Measurements from ENCODE around the gene ENPP3.

The ENPP3 gene

DNA sequence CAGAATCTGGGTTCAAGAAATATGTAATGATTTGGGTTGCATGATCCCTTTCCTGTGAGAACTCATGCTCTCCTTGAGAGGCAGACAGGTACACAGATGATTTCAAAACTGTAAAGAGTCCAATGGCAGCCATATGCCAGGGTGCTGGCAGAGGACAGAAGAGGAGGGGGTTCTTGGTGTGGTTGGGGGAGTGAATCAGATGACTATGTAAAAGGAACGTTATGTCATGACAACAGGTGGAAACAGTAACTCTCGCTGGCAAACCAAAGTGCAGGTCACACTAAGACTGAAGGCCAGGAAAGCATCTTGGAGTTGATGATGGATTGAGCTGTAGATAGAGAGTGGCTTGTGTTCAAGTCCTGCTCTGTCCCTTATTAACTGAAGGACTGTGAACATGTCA is 43.8 kb downstream of the ENPP3 start:
- Histone ChIP-seq H3K4me2 (ENCODE audit: low read length) (no peak overlapping the region), H3K56ac (ENCODE audit: low read length) (no peak overlapping the region), H3K79me2 (ENCODE audit: control insufficient read depth, insufficient read depth, low read length) (no peaks in the 10 kb centered on the region), H3K4me3 (ENCODE audit: low read length) (no peak overlapping the region), H3K4ac (ENCODE audit: low read depth, low read length) (no peak overlapping the region), H3K9ac (ENCODE audit: low read length) (no peak overlapping the region), H2AK5ac (ENCODE audit: low read length) (no peak overlapping the region), H2BK15ac (replicated peaks; ENCODE audit: low read depth) (no peak overlapping the region), H3K23ac (ENCODE audit: low read length) (no peak overlapping the region), H4K8ac (ENCODE audit: low read depth, low read length) (no peak overlapping the region), H3K27ac (ENCODE audit: low read depth, low read length) (no peak overlapping the region), H3K4me1 (ENCODE audit: control insufficient read depth, low read depth, low read length) (no peaks in the 10 kb centered on the region), H4K5ac (ENCODE audit: low read length) (no peak overlapping the region), H3K18ac (ENCODE audit: low read length) (no peak overlapping the region), H2BK120ac (ENCODE audit: low read depth, low read length) (no peak overlapping the region), H3K27me3 (ENCODE audit: insufficient read depth, low read length, poor library complexity) (no peaks in the 10 kb centered on the region), H3K79me1 (ENCODE audit: low read length) (no peaks in the 10 kb centered on the region), H2BK5ac (ENCODE audit: low read length) (no peak overlapping the region), H3K36me3 (ENCODE audit: control insufficient read depth, insufficient read depth, low read length) (no peaks in the 10 kb centered on the region)
- DNase-seq = no peak
- no CpG with 5 or more reads among the region's 2 CpGs for WGBS (ENCODE audit: extremely low coverage, insufficient coverage, low lambda C conversion rate)

DNA sequence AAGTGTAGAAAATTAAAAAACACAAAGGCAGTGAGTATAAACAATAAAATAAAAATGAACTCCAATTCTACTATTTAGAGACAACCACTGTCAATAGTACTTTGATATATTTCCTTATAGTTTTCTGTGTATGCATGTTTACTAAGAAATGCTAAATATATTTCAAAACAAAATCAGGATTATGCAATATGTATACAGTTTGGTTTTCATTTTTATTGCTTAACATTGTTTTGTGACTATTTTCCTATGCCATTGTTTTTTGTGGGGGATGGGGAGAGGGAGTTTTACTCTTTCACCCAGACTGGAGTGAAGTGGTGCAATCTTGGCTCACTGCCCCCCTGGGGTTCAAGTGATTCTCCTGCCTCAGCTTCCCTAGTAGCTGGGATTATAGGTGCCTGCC is 44.5 kb downstream of the ENPP3 start:
- Histone ChIP-seq H2BK120ac (ENCODE audit: low read depth, low read length) (no peak overlapping the region), H3K79me1 (ENCODE audit: low read length) (no peaks in the 10 kb centered on the region), H3K4me2 (ENCODE audit: low read length) (no peak overlapping the region), H4K5ac (ENCODE audit: low read length) (no peak overlapping the region), H3K23ac (ENCODE audit: low read length) (no peak overlapping the region), H3K4me3 (ENCODE audit: low read length) (no peak overlapping the region), H3K9ac (ENCODE audit: low read length) (no peak overlapping the region), H4K8ac (ENCODE audit: low read depth, low read length) (no peak overlapping the region), H3K79me2 (ENCODE audit: control insufficient read depth, insufficient read depth, low read length) (no peaks in the 10 kb centered on the region), H3K27ac (ENCODE audit: low read depth, low read length) (no peak overlapping the region), H3K18ac (ENCODE audit: low read length) (no peak overlapping the region), H2BK15ac (replicated peaks; ENCODE audit: low read depth) (no peak overlapping the region), H3K36me3 (ENCODE audit: control insufficient read depth, insufficient read depth, low read length) (no peaks in the 10 kb centered on the region), H2AK5ac (ENCODE audit: low read length) (no peak overlapping the region), H3K56ac (ENCODE audit: low read length) (no peak overlapping the region), H3K27me3 (ENCODE audit: insufficient read depth, low read length, poor library complexity) (no peaks in the 10 kb centered on the region), H3K4ac (ENCODE audit: low read depth, low read length) (no peak overlapping the region), H3K4me1 (ENCODE audit: control insufficient read depth, low read depth, low read length) (no peaks in the 10 kb centered on the region), H2BK5ac (ENCODE audit: low read length) (no peak overlapping the region)
- no peak for DNase-seq

DNA sequence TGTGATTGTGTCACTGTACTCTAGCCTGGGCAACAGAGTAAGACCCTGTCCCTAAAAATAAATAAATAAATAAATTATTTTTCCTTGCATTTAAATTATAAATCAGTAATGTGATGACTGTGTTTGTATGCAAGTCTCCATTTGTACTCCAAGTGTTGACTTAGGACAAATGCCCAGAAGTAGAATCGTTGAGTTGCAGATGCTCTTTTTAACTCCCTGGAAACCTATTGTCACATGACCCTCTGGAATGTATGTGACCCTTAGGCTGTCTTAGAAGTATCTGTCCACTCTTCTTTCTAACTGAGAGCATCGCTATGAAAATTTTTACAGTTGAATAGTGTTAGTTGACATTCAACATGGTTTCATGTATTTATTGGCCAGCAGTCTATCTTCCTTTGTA is 45.3 kb downstream of the ENPP3 start:
- Histone ChIP-seq H3K23ac (ENCODE audit: low read length) (no peak overlapping the region), H3K36me3 (ENCODE audit: control insufficient read depth, insufficient read depth, low read length) (no peaks in the 10 kb centered on the region), H3K79me2 (ENCODE audit: control insufficient read depth, insufficient read depth, low read length) (no peaks in the 10 kb centered on the region), H3K4me1 (ENCODE audit: control insufficient read depth, low read depth, low read length) (no peaks in the 10 kb centered on the region), H3K27me3 (ENCODE audit: insufficient read depth, low read length, poor library complexity) (no peaks in the 10 kb centered on the region), H3K9ac (ENCODE audit: low read length) (no peak overlapping the region), H3K56ac (ENCODE audit: low read length) (no peak overlapping the region), H3K4me3 (ENCODE audit: low read length) (no peak overlapping the region), H3K27ac (ENCODE audit: low read depth, low read length) (no peak overlapping the region), H2AK5ac (ENCODE audit: low read length) (no peak overlapping the region), H2BK120ac (ENCODE audit: low read depth, low read length) (no peak overlapping the region), H3K79me1 (ENCODE audit: low read length) (no peaks in the 10 kb centered on the region), H4K8ac (ENCODE audit: low read depth, low read length) (no peak overlapping the region), H3K18ac (ENCODE audit: low read length) (no peak overlapping the region), H2BK15ac (replicated peaks; ENCODE audit: low read depth) (no peak overlapping the region), H2BK5ac (ENCODE audit: low read length) (no peak overlapping the region), H4K5ac (ENCODE audit: low read length) (no peak overlapping the region), H3K4ac (ENCODE audit: low read depth, low read length) (no peak overlapping the region), H3K4me2 (ENCODE audit: low read length) (no peak overlapping the region)
- no CpG with 5 or more reads among the region's 2 CpGs for WGBS (ENCODE audit: extremely low coverage, insufficient coverage, low lambda C conversion rate)
- DNase-seq = no peak

DNA sequence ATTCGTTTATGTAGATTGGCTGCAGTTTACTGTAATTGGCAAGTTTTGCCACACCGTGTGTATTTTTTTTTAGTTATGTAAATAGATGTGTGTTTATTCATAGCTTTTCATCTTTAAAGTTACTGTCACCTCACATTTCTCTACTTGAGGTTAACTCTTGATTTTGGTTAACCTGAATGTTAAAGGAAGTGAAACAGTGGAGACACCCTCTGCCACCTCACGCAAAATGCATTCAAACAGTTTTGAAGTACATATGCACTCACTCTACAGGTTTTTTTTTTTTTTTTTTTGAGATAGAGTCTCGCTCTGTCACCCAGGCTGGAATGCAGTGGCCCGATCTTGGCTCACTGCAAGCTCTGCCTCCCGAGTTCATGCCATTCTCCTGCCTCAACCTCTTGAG is 46.4 kb downstream of the ENPP3 start:
- Histone ChIP-seq H3K23ac (ENCODE audit: low read length) (no peak overlapping the region), H2BK5ac (ENCODE audit: low read length) (no peak overlapping the region), H3K9ac (ENCODE audit: low read length) (no peak overlapping the region), H2BK120ac (ENCODE audit: low read depth, low read length) (no peak overlapping the region), H4K5ac (ENCODE audit: low read length) (no peak overlapping the region), H3K4me1 (ENCODE audit: control insufficient read depth, low read depth, low read length) (no peaks in the 10 kb centered on the region), H4K8ac (ENCODE audit: low read depth, low read length) (no peak overlapping the region), H3K27ac (ENCODE audit: low read depth, low read length) (no peak overlapping the region), H3K36me3 (ENCODE audit: control insufficient read depth, insufficient read depth, low read length) (no peaks in the 10 kb centered on the region), H3K79me2 (ENCODE audit: control insufficient read depth, insufficient read depth, low read length) (no peaks in the 10 kb centered on the region), H3K4ac (ENCODE audit: low read depth, low read length) (no peak overlapping the region), H2AK5ac (ENCODE audit: low read length) (no peak overlapping the region), H2BK15ac (replicated peaks; ENCODE audit: low read depth) (no peak overlapping the region), H3K27me3 (ENCODE audit: insufficient read depth, low read length, poor library complexity) (no peaks in the 10 kb centered on the region), H3K4me2 (ENCODE audit: low read length) (no peak overlapping the region), H3K4me3 (ENCODE audit: low read length) (no peak overlapping the region), H3K79me1 (ENCODE audit: low read length) (no peaks in the 10 kb centered on the region), H3K18ac (ENCODE audit: low read length) (no peak overlapping the region), H3K56ac (ENCODE audit: low read length) (no peak overlapping the region)
- no CpG with 5 or more reads among the region's 6 CpGs for WGBS (ENCODE audit: extremely low coverage, insufficient coverage, low lambda C conversion rate)
- no peak for DNase-seq

DNA sequence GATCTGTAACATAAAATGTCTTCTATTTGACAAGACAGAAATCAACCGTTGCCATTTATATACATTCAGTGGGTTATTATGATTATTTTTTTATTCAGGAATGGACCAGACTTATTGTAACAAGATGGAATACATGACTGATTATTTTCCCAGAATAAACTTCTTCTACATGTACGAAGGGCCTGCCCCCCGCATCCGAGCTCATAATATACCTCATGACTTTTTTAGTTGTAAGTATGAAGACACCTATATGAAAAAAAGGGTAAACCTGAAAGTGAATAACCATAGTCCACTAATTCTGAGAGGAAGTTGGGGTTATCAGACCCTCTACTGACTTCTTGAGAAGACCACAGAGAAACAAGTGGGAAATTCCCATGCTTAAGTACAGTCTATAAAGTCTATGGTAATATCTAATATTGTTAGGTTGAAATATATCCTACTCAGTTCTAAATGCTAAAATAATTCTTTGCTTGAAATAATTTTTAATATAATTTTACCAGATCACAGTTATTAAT is 48.2 kb downstream of the ENPP3 start:
- no peak overlapping the region for H2BK15ac ChIP-seq (replicated peaks; ENCODE audit: low read depth)
- WGBS (ENCODE audit: extremely low coverage, insufficient coverage, low lambda C conversion rate) = no CpG with 5 or more reads among the region's 4 CpGs
- H3K56ac ChIP-seq (ENCODE audit: low read length) = no peak overlapping the region
- H3K36me3 ChIP-seq (ENCODE audit: control insufficient read depth, insufficient read depth, low read length) = no peaks in the 10 kb centered on the region
- H3K4me3 ChIP-seq (ENCODE audit: low read length) = no peak overlapping the region
- H3K4me2 ChIP-seq (ENCODE audit: low read length) = no peak overlapping the region
- no peak overlapping the region for H2BK120ac ChIP-seq (ENCODE audit: low read depth, low read length)
- no peak overlapping the region for H4K8ac ChIP-seq (ENCODE audit: low read depth, low read length)
- no peaks in the 10 kb centered on the region for H3K27me3 ChIP-seq (ENCODE audit: insufficient read depth, low read length, poor library complexity)
- H3K18ac ChIP-seq (ENCODE audit: low read length) = no peak overlapping the region
- H2AK5ac ChIP-seq (ENCODE audit: low read length) = no peak overlapping the region
- DNase-seq = no peak
- H2BK5ac ChIP-seq (ENCODE audit: low read length) = no peak overlapping the region
- no peak overlapping the region for H3K9ac ChIP-seq (ENCODE audit: low read length)
- no peaks in the 10 kb centered on the region for H3K4me1 ChIP-seq (ENCODE audit: control insufficient read depth, low read depth, low read length)
- H3K4ac ChIP-seq (ENCODE audit: low read depth, low read length) = no peak overlapping the region
- no peak overlapping the region for H3K23ac ChIP-seq (ENCODE audit: low read length)
- no peak overlapping the region for H3K27ac ChIP-seq (ENCODE audit: low read depth, low read length)
- H3K79me2 ChIP-seq (ENCODE audit: control insufficient read depth, insufficient read depth, low read length) = no peaks in the 10 kb centered on the region
- no peak overlapping the region for H4K5ac ChIP-seq (ENCODE audit: low read length)
- no peaks in the 10 kb centered on the region for H3K79me1 ChIP-seq (ENCODE audit: low read length)

DNA sequence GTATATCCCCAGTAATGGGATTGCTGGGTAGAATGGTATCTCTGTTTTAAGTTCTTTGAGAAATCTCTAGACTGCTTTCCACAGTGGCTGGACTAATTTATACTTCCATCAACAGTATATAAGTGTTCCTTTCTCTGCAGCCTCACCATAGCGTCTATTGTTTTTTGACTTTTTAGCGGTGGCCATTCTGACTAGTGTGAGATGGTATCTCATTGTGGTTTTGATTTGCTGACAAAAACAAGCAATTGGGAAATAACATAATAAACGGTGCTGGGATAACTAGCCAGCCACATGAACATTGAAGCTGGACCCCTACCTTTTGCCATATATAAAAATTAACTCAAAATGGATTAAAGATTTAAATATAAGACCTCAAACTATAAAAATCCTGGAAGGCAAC is 49.9 kb downstream of the ENPP3 start:
- Histone ChIP-seq H3K56ac (ENCODE audit: low read length) (no peak overlapping the region), H2BK120ac (ENCODE audit: low read depth, low read length) (no peak overlapping the region), H3K27me3 (ENCODE audit: insufficient read depth, low read length, poor library complexity) (no peaks in the 10 kb centered on the region), H2BK15ac (replicated peaks; ENCODE audit: low read depth) (no peak overlapping the region), H4K5ac (ENCODE audit: low read length) (no peak overlapping the region), H3K4me1 (ENCODE audit: control insufficient read depth, low read depth, low read length) (no peaks in the 10 kb centered on the region), H3K79me2 (ENCODE audit: control insufficient read depth, insufficient read depth, low read length) (no peaks in the 10 kb centered on the region), H3K79me1 (ENCODE audit: low read length) (no peaks in the 10 kb centered on the region), H3K4me2 (ENCODE audit: low read length) (no peak overlapping the region), H3K4me3 (ENCODE audit: low read length) (no peak overlapping the region), H3K4ac (ENCODE audit: low read depth, low read length) (no peak overlapping the region), H3K27ac (ENCODE audit: low read depth, low read length) (no peak overlapping the region), H2AK5ac (ENCODE audit: low read length) (no peak overlapping the region), H4K8ac (ENCODE audit: low read depth, low read length) (no peak overlapping the region), H3K23ac (ENCODE audit: low read length) (no peak overlapping the region), H3K18ac (ENCODE audit: low read length) (no peak overlapping the region), H3K9ac (ENCODE audit: low read length) (no peak overlapping the region), H2BK5ac (ENCODE audit: low read length) (no peak overlapping the region), H3K36me3 (ENCODE audit: control insufficient read depth, insufficient read depth, low read length) (no peaks in the 10 kb centered on the region)
- WGBS (ENCODE audit: extremely low coverage, insufficient coverage, low lambda C conversion rate) = no CpG with 5 or more reads among the region's 3 CpGs
- DNase-seq = no peak
